LNCaP clone FGC (cell line): ENCODE data around the gene USP6NL.

ENCODE experiments used
- DNase-seq: peaks from one replicate; pipeline ENCODE4 v3.0.0-alpha.2; 2011; ENCODE audit warnings: low read depth
- H3K4me3 ChIP-seq: 2 replicates; pipeline ENCODE4 v1.5.1; 2011; ENCODE audit warnings: mild to moderate bottlenecking, low read depth, low read length, control low read depth
- CTCF ChIP-seq: IDR thresholded peaks from 2 replicates; pipeline ENCODE4 v1.5.1; 2012; ENCODE audit warnings: mild to moderate bottlenecking; ENCODE audit not compliant: control insufficient read depth, insufficient read depth; ENCODE audit errors: extremely low read depth

The USP6NL gene

GRCh38 chr10:11594589-11595394 lies 16.7 kb downstream of the USP6NL start:
- DNase-seq = no peak

GRCh38 chr10:11593612-11594011 lies 17.8 kb downstream of the USP6NL start:
- no peak overlapping the region for H3K4me3 ChIP-seq
- no peak for DNase-seq
- no peak for TF ChIP-seq CTCF

More at GRCh38 chr10:11594589-11595394, 16.7 kb downstream of the USP6NL start:
- H3K4me3 ChIP-seq = no peak overlapping the region
- no peak for TF ChIP-seq CTCF

- no peak overlapping the region for H3K4me3 ChIP-seq
- DNase-seq = no peak
- TF ChIP-seq CTCF = no peak
These were observed 21.7 kb downstream of the USP6NL start for GRCh38 chr10:11589738-11590137.

DNA sequence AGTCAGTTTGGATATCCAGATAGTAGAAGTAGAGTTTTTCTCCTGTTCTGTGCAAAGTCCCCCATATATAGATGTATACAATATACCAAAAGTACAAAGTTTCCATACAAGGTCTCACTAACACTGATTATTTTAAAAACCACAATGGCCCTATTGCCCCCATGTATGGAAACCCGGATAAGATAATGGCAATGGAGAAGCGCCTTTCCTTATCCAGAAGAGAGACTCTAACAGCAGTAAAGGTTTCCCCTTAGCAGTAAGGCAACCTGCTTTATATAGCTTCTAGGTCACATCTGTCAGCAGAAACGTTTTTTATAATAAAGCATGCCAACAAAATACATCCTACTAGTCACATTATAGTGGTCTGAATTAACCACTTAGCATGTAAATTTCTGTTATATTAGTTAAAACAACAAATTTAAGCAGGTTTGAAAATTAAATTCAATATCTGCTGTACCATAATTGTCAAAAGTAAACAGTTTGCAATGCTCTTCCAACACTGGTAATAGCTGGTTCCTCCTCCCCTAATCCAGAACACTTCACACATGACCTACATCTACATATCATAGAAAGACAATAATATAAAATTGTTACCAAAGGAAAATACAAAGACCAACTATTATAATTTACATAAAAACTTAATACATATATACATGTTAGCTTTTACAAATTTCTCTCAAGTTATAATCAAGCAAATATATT lies 22.4 kb downstream of the USP6NL start:
- DNase-seq = no peak
- no peak overlapping the region for H3K4me3 ChIP-seq
- no peak for TF ChIP-seq CTCF

- H3K4me3 ChIP-seq = no peak overlapping the region
- DNase-seq = peak; percentile 61
- no peak for TF ChIP-seq CTCF
These were observed 23.7 kb downstream of the USP6NL start for GRCh38 chr10:11587722-11588259.

DNA sequence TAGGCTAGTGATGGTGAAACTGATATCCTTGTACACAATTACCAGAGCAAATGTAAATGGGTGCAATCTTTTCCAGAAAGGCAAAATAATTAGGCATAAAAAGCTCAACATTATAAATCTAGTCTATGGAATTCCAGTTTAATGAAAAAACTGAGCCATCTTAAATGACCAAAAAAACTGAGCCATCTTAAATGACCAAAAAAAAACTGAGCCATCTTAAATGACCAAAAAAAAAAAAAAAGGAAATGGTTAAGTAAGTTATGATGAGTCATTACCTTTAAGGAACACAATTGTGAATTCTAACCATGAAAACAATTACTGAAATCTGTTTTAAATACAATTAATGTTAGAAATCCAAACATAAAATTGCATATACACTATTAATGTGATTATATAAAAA lies 25.3 kb downstream of the USP6NL start:
- TF ChIP-seq CTCF = no peak
- H3K4me3 ChIP-seq = no peak overlapping the region
- no peak for DNase-seq
